GM18951 (cell line): Measurements from ENCODE around the gene DSC1.

Experiments
- POLR2A ChIP-seq: IDR thresholded peaks from 4 replicates; pipeline ENCODE4 v1.6.1; 2011; ENCODE audit warnings: mild to moderate bottlenecking; ENCODE audit not compliant: insufficient read length, insufficient read depth; ENCODE audit errors: extremely low read depth
- in situ Hi-C: fragments of 300-500 bp; cut with MboI; formaldehyde crosslinking; loops from one replicate; pipeline ENCODE4 v1.12.0; 2022; ENCODE audit warnings: low sequenced_read_pairs, mixed read lengths, inconsistent platforms; ENCODE audit not compliant: unreplicated experiment

DSC1 gene

GRCh38 chr18:31079973-31080372 lies 82.7 kb downstream of the DSC1 start:
- in situ Hi-C loops = no loop called here

More at GRCh38 chr18:31079973-31080372, 82.7 kb downstream of the DSC1 start:
- no peak for TF ChIP-seq POLR2A
